Stimulated activated CD8-positive, alpha-beta memory T cell treated with anti-CD3 and anti-CD28 coated beads, Interleukin-12 subunit alpha, Interleukin-12 subunit beta, amount 100 ng/mL, for 24 hours (primary cell): ENCODE results near the gene PCBP4.
"Not testable (repeated sequence)": the region's sequence is repeated elsewhere in the genome, so short reads cannot be mapped to it uniquely, and the experiment has no call there.

Source experiments
- DNase-seq: peaks from one replicate; pipeline ENCODE4 v3.0.0-alpha.2; 2020; ENCODE audit errors: extremely low read depth

The PCBP4 gene

GRCh38 chr3:51940648-51941462 lies 26.4 kb downstream of the PCBP4 start:
- DNase-seq, result no peak

DNA sequence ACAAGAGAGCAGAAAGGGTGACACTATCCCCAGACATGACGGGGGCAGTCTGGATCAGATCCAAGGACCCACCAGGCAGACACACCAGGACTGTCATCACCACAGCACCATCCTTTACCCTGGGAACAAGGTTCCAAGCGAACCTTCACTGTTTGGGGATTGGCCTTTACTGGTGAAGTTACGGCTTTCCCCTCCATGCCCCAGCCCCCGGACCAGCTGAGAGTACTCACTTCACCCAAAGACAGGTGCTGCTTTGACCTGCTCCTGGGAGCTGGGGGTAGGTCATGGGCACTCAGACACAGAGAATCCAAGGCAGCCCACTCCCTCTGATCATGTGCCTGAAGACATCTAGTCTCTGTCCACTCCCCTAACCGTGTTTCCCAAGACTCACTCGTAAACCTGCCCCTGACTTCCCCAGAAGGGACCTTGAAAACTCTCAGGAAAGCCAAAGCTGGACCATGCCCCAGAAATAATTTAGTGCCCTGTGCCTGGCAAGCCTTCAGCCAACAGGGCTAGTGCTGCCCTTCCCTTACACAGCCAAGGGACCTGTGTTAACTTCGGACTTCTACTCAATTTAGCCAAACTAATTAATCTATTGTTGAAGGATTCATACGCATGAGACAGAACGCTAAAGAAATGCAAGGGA lies 28.4 kb downstream of the PCBP4 start:
- no peak for DNase-seq

DNA sequence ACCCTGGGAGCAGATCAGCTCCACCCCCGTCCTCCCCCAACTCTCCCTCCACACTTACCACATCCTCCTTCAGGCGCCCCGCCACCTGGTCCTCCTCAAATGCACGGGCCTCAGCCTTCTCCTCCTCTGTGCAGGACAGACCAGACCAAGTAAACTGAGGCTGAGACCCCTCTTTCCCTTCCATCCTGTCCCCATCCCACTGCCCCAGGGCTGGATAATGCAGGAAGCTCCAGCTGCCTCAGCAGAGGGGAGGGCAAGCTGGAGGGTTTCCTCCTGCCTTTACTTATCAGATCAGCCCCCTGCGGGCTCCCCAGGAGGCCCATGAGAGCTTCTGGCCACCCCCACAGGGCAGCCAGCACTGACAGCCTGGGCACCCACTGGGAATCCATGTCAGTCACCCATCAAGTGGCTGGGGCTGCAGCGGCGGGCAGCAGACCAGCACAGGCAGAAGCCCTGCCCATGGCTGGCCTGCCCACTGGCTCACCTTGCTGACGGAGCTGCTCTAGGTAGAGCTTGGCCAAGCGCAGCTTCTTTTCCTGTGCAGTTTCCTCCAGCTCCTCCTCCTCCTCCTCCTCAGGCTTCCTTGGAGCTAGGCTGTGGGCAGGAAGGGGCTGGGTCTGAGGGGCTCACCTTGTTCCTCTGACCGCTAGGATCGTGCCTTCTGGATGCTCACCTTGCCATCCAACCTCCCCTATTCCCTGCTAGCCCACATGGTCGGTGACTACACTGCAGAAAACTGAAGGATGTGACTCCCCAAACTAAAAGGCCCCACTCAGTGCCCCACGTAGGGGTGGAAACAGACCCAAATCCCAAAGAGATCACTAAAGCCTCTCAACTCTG lies 29.4 kb downstream of the PCBP4 start:
- no peak for DNase-seq

GRCh38 chr3:51937014-51937413 lies 30.2 kb downstream of the PCBP4 start:
- DNase-seq, result no peak

DNA sequence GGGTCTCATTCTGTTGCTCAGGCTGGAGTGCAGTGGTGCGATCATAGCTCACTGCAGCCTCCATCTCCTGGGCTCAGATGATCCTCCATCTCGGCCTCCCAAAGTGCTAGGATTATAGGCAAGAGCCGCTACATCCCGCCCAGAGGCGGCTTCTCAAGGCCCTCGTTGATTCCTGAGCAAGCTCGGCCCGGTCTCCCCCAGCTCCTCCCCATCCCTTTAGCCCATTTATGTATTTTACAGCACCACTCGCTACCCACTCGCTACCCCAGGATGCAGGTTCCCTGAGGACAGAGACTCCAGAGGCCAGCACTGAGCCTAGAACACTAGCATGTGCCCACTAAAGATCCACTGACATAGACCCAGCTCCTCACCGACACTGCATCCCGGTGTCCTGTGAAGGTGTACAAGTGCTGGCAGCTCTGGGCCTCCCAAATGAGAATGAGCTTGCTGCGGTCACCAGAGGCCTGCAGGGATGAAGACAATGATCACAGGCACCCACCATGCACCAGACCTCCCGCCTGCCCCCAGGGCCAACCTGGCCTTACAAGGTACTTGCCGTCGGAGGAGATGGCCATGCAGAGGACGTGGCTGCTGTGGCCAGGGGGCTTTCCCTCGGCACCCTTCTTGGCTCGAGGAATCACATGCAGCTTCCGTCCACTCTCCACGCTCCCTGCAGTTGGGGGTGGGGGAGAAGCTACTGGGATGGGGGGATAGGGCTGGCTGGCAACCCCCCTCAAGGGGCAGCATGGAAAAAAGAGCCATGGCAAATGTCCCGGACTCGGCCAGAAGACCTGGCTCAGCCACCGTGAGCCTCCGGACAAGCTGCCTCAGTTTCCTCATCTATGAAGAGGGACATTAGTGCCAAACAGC lies 31.1 kb downstream of the PCBP4 start:
- DNase-seq, result no peak

GRCh38 chr3:51934991-51935885 lies 32.0 kb downstream of the PCBP4 start:
- no peak for DNase-seq

- DNase-seq, result no peak
Observed at GRCh38 chr3:51934139-51934850, 33.0 kb downstream of the PCBP4 start.

DNA sequence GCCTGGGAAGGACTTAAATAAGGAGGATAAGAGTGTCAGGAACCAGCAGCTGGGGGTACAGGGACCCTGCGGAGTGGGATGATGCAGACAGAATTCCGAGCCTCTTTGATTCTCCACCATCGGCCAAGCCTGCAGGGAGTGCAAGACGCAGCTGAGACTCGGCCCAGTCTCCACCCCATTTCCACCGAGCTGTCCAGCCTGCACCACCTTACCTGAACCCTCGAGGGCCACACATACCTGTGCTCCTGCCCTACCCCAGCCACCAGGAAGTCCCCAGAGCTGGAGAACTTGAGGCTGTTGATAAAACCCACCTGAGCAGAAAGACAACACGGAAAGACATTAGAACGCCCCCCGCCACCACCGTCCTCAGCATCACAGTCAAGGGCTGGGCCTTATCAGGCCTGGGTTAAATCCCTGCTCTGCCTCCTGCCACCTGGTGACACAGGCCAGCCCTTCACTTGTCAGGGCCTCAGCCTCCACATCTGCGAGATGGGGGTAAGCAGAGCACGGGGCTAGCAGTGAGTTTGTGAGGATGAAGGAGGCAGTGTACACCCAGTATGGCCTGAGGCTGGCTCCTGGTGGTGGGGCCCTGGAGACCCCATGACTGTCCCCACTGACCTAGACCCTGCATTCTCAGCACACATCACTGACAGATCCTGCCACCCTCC lies 33.6 kb downstream of the PCBP4 start:
- no peak for DNase-seq

- DNase-seq, result no peak
Observed at GRCh38 chr3:51932471-51933370, 34.5 kb downstream of the PCBP4 start.

- DNase-seq, result no peak
Observed at GRCh38 chr3:51931756-51932155, 35.5 kb downstream of the PCBP4 start.

GRCh38 chr3:51930439-51930838 lies 36.8 kb downstream of the PCBP4 start:
- DNase-seq, result no peak

DNA sequence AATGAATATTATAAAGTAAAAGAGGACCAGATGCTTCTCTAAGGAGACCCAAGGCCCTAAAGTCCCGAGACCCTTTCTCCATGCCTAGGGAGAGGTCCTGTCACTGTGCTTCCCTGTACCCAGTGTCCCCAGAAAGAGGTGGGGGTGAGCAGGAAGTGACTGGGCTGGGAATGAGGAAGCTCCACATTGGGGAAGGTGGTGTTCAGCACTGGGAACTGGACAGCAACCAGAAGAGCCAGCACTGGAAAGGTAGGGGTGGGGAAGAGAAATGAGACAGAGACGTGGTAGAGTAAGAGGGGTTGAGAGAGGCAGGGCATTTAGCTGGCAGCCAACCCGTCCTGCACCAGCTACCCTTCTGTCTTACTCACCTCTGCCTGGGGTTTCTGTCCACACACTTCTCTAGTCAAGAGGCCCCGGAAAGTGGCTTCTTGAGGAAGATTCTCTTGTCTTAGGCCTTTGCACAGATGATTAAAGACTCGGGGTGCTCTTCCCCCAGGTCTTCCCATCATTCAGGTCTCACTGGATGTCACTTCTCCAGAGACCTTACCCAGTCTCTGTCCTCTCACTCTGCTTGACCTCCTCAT lies 37.7 kb downstream of the PCBP4 start:
- DNase-seq, result no peak

- DNase-seq, result not testable (repeated sequence)
Observed at GRCh38 chr3:51928981-51929380, 38.3 kb downstream of the PCBP4 start.

DNA sequence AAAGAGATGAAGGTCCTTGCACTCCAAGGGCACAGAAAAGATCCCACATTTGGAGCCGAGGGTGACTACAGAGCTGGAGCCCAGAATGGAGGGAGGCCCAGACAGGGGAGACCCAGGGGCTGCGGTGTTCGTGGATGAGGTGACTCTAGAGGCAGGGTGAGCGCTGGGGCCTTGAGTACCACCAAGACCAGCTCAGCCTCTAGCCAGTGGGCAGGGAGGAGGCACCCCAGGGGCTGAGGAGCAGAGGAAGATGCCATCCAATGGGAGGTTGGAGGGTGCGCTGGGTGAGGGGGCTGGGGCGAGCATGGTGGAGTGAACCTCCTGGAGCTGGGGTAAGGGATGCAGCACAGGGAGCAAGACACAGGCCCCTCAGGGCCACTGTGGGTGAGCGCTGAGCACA lies 38.8 kb downstream of the PCBP4 start:
- no peak for DNase-seq

DNA sequence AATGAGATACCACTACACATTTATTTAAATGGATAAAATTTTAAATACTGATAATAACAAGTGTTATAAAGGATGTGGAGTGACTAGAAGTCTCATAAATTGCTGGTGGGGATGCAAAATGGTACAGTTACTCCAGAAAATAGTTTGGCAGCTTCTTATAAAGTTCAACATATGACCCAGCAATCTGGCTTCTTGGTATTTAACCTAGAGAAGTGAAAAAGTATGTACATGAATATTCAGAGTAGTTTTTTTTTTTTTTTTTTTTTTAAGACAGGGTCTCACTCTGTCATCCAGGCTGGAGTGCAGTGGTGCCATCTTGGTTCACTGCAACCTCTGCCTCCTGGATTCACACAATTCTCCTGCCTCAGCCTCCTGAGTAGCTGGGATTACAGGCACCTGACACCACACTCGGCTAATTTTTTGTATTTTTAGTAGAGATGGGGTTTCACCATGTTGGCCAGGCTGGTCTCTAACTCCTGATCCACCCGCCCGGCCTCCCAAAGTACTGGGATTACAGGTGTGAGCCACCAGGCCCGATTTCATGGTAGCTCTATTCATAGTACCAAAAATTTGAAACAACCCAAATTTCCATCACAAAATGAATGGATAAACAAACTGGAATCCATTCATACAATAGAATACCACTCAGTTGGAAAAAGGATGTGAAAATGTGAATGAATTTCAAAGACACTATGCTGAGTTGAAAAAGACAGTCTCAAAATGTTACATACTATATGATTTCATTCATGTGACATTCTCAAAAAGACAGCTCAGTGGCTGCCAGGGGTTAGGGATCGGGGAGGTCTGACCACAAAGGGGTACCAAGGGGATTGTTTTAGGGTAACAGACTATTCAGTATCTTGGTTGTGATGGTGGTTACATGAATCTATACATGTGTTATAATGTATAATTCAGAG lies 39.9 kb downstream of the PCBP4 start:
- no peak for DNase-seq

GRCh38 chr3:51921081-51921578 lies 46.1 kb downstream of the PCBP4 start:
- DNase-seq, result no peak

- DNase-seq, result no peak
Observed at GRCh38 chr3:51916418-51916817, 50.8 kb downstream of the PCBP4 start.
